Neural crest cell (in vitro differentiated cells): Measurements from ENCODE around the gene ZNF609. TPM values are rescaled to one million over a fixed set of nuclear protein-coding genes. Genes with fewer than 3 reads are reported as not detected.
A peak's percentile ranks its signal among the peaks of the same experiment; 100 is the strongest.

Source experiments
- DNase-seq: peaks from one replicate; pipeline ENCODE4 v3.0.0; 2021; ENCODE audit warnings: low read depth, mixed read lengths, low spot score
- H3K27ac Mint-ChIP-seq: one replicate; pipeline ENCODE4 v1.8.0; 2021; ENCODE audit warnings: mild to moderate bottlenecking, mixed read lengths; ENCODE audit not compliant: unreplicated experiment
- H3K27me3 Mint-ChIP-seq: 2 replicates; pipeline ENCODE4 v1.8.0; 2021; ENCODE audit warnings: low read depth, mild to moderate bottlenecking, mixed read lengths
- H3K36me3 Mint-ChIP-seq: 2 replicates; pipeline ENCODE4 v1.8.0; 2021; ENCODE audit warnings: low read depth, mild to moderate bottlenecking, mixed read lengths
- H3K4me1 Mint-ChIP-seq: 2 replicates; pipeline ENCODE4 v1.8.0; 2021; ENCODE audit warnings: mixed read lengths
- H3K4me3 Mint-ChIP-seq: one replicate; pipeline ENCODE4 v1.8.0; 2021; ENCODE audit warnings: mild to moderate bottlenecking, mixed read lengths
- H3K9me3 Mint-ChIP-seq: 2 replicates; pipeline ENCODE4 v1.8.0; 2021; ENCODE audit warnings: mixed read lengths
- total RNA-seq: library from RNA; stranded (reverse); gene quantifications from 2 replicates; pipeline ENCODE4 v1.2.1, GENCODE V29; 2021
- TF ChIP-seq, protein P1 (sequence below): fragments of 200-600 bp; sonication (generic); conservative IDR thresholded peaks from 2 replicates; pipeline ENCODE4 v1.5.0; 2021; ENCODE audit warnings: antibody characterized with exemption, mild to moderate bottlenecking

Gene ZNF609
- total RNA-seq, 1 donor from 2014 or later: 43.0 TPM

DNA sequence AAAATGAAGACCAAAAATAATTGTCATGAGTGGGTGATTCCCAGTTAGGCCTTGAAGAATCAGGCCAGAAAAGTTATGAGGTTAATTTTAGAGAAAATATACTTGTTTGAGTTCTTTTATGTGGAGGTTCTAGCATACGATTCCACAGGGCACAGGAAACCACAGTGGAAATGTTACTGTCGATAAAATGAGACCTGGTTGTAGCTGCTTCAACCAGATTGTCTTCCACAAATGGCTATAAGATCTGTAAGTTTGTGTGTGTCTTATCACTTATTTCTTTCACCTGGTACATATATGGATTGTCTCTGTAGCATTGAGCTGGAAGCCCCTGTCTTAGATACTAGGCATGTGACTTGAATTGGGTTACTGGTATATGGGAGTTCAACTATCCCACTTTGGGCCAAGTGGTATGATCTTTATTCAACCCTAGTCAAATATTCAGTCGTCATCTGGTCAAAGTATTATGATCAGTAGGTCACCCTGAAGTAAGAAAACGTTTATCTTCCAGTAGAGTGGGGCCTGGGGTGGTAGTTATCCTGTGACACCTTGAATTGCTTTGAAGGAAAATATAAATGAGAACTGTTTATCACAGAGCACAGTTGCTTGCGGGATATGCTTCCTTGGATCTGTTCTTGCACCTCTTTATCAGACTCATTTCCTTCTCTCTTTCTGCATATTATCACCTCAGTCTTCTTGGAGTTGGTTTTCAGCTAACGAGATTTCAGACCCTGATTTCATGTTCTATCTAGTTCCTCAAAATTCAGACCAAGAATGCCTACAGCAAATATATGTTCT is 21.5 kb upstream of the ZNF609 start:
- Mint-ChIP-seq H3K36me3 (peaks cover 11% of the 10 kb centered on the region), H3K27me3 (no peaks in the 10 kb centered on the region), H3K4me1 (no peaks in the 10 kb centered on the region), H3K27ac (no peak overlapping the region), H3K4me3 (no peak overlapping the region), H3K9me3 (no peaks in the 10 kb centered on the region)
- TF ChIP-seq, protein P1, sequence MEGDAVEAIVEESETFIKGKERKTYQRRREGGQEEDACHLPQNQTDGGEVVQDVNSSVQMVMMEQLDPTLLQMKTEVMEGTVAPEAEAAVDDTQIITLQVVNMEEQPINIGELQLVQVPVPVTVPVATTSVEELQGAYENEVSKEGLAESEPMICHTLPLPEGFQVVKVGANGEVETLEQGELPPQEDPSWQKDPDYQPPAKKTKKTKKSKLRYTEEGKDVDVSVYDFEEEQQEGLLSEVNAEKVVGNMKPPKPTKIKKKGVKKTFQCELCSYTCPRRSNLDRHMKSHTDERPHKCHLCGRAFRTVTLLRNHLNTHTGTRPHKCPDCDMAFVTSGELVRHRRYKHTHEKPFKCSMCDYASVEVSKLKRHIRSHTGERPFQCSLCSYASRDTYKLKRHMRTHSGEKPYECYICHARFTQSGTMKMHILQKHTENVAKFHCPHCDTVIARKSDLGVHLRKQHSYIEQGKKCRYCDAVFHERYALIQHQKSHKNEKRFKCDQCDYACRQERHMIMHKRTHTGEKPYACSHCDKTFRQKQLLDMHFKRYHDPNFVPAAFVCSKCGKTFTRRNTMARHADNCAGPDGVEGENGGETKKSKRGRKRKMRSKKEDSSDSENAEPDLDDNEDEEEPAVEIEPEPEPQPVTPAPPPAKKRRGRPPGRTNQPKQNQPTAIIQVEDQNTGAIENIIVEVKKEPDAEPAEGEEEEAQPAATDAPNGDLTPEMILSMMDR: no peak
- DNase-seq: no peak

DNA sequence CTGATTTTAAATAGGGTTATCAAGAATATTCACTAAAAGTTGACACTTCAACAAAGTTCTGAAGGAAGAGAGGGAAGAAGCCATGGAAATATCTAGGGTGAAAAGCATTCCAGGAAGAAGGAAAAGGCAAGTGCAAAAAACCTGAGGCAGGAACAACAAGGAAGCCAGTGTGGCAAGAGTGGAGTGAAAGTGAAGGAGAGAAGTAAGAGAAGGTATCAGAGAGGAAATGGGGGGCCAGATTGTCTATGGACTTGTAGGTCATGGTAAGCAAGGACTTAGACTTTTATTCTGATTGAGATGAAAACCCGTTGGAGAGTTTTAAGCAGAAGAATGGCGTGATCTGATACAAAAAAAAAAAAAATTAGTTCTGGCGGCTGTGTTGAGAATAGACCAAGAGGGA is 18.5 kb upstream of the ZNF609 start:
- TF ChIP-seq, protein P1: no peak
- no peaks in the 10 kb centered on the region for H3K4me1 Mint-ChIP-seq
- H3K36me3 Mint-ChIP-seq: peaks cover 9% of the 10 kb centered on the region
- H3K27ac Mint-ChIP-seq: peak overlapping the region; percentile 12
- no peaks in the 10 kb centered on the region for H3K9me3 Mint-ChIP-seq
- no peak for DNase-seq
- H3K27me3 Mint-ChIP-seq: no peaks in the 10 kb centered on the region
- H3K4me3 Mint-ChIP-seq: no peak overlapping the region

DNA sequence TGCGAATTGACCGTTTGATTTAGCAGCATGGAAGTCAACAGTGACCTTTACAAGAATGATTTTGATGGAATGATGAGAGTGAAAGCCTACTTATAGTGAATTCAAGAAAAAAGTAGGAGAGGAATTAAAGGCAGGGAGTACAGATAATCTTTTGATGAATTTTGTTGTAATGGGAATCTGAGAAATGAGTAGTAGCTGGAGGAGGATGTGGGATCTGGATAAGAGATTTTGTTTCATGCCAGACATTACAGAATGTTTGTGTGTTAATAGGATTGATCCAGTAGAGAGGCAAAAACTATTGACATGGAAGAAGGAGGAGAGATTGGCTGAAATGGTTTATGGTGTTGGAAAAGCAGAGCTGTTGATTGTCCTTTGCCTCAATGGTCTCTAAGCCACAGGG is 17.4 kb upstream of the ZNF609 start:
- Mint-ChIP-seq H3K4me3 (no peak overlapping the region), H3K27ac (peak overlapping the region; percentile 15), H3K36me3 (peaks cover 9% of the 10 kb centered on the region), H3K27me3 (no peaks in the 10 kb centered on the region), H3K4me1 (no peaks in the 10 kb centered on the region), H3K9me3 (no peaks in the 10 kb centered on the region)
- no peak for DNase-seq
- TF ChIP-seq, protein P1: no peak

DNA sequence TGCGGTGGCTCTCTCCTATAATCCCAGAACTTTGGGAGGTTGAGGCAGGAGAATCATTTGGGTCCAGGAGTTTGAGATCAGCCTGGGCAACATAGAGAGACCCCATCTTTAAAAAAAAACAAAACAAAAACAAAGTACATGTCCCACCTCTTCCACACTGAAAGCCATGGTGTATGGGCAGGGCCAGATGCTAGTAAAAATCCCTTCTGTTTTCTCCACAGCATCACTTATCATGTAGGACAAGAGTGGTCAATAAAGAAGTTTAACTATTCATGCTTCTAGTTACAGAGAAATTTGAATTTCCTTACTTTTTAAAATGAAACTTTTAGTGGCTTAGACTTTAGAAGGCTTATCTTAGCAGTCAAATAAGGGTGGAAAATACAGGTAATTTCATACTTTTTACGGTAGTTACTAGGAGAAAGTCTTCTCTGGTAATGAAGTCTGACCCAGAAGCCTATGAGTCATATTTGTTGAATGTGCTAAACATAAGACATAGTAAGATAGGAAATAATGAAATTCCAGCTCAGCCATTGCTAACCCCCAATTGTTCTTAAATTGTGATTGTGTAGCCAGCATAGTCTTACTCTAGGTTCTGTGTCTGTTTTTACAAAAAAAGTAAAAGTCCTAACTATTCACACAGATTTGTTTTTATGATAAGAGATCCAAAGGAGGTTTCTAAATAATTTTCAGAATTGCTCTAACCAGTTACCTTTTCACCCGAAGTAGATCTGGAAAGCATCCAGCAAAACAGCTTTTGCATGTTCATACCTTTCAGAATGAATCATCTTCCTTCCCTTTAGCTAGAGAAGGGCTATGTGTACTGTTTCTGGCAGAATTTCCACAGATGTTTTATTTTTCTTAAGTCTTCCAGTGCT is 16.4 kb upstream of the ZNF609 start:
- Mint-ChIP-seq H3K9me3 (no peaks in the 10 kb centered on the region), H3K27ac (no peak overlapping the region), H3K27me3 (no peaks in the 10 kb centered on the region), H3K36me3 (peaks cover 9% of the 10 kb centered on the region), H3K4me1 (no peaks in the 10 kb centered on the region), H3K4me3 (no peak overlapping the region)
- no peak for DNase-seq
- TF ChIP-seq, protein P1: no peak

DNA sequence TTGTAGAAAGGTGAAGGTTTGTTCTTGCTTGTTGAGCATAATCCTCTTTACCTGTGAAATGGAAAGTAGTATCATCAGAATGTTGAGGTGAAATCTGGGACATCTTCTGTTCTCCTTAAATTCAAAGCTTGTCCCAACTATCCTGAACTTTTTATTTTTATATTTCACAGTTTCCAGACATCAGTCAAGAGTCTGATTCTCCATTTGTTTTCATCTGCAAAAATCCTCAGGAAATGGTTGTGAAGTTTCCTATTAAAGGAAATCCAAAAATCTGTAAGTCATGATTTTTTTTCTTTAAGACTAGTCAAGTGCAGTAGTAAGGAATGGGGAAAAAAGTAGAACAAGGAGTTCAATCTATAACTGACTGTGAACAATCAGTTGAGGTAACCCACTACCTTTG is 15.5 kb upstream of the ZNF609 start:
- no peak overlapping the region for H3K27ac Mint-ChIP-seq
- no peaks in the 10 kb centered on the region for H3K4me1 Mint-ChIP-seq
- no peak overlapping the region for H3K4me3 Mint-ChIP-seq
- H3K36me3 Mint-ChIP-seq: peaks cover 9% of the 10 kb centered on the region
- no peaks in the 10 kb centered on the region for H3K27me3 Mint-ChIP-seq
- H3K9me3 Mint-ChIP-seq: no peaks in the 10 kb centered on the region
- no peak for DNase-seq
- TF ChIP-seq, protein P1: no peak
